Ramos (cell line): ENCODE measurements around the gene IFIT2.
"Not testable (repeated sequence)": the region's sequence is repeated elsewhere in the genome, so short reads cannot be mapped to it uniquely, and the experiment has no call there.

ENCODE experiments used
- in situ Hi-C: fragments of 300-500 bp; cut with MboI; formaldehyde crosslinking; loops from one replicate; pipeline ENCODE4 v1.14.3; 2022; ENCODE audit warnings: low sequenced_read_pairs; ENCODE audit not compliant: unreplicated experiment

The IFIT2 gene

GRCh38 chr10:89305766-89306433, 4.1 kb downstream of the IFIT2 start:
- in situ Hi-C loops, result no loop called here

DNA sequence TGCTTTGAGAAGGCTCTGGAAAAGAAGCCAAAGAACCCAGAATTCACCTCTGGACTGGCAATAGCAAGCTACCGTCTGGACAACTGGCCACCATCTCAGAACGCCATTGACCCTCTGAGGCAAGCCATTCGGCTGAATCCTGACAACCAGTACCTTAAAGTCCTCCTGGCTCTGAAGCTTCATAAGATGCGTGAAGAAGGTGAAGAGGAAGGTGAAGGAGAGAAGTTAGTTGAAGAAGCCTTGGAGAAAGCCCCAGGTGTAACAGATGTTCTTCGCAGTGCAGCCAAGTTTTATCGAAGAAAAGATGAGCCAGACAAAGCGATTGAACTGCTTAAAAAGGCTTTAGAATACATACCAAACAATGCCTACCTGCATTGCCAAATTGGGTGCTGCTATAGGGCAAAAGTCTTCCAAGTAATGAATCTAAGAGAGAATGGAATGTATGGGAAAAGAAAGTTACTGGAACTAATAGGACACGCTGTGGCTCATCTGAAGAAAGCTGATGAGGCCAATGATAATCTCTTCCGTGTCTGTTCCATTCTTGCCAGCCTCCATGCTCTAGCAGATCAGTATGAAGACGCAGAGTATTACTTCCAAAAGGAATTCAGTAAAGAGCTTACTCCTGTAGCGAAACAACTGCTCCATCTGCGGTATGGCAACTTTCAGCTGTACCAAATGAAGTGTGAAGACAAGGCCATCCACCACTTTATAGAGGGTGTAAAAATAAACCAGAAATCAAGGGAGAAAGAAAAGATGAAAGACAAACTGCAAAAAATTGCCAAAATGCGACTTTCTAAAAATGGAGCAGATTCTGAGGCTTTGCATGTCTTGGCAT, 4.8 kb downstream of the IFIT2 start:
- in situ Hi-C loops, result no loop called here

DNA sequence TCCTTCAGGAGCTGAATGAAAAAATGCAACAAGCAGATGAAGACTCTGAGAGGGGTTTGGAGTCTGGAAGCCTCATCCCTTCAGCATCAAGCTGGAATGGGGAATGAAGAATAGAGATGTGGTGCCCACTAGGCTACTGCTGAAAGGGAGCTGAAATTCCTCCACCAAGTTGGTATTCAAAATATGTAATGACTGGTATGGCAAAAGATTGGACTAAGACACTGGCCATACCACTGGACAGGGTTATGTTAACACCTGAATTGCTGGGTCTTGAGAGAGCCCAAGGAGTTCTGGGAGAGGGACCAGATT, 5.4 kb downstream of the IFIT2 start:
- in situ Hi-C loops, result no loop called here

- in situ Hi-C loops, result no loop called here
Measured at GRCh38 chr10:89308266-89308665, 6.4 kb downstream of the IFIT2 start.

GRCh38 chr10:89308736-89309135, 6.9 kb downstream of the IFIT2 start:
- in situ Hi-C loops, result no loop called here

DNA sequence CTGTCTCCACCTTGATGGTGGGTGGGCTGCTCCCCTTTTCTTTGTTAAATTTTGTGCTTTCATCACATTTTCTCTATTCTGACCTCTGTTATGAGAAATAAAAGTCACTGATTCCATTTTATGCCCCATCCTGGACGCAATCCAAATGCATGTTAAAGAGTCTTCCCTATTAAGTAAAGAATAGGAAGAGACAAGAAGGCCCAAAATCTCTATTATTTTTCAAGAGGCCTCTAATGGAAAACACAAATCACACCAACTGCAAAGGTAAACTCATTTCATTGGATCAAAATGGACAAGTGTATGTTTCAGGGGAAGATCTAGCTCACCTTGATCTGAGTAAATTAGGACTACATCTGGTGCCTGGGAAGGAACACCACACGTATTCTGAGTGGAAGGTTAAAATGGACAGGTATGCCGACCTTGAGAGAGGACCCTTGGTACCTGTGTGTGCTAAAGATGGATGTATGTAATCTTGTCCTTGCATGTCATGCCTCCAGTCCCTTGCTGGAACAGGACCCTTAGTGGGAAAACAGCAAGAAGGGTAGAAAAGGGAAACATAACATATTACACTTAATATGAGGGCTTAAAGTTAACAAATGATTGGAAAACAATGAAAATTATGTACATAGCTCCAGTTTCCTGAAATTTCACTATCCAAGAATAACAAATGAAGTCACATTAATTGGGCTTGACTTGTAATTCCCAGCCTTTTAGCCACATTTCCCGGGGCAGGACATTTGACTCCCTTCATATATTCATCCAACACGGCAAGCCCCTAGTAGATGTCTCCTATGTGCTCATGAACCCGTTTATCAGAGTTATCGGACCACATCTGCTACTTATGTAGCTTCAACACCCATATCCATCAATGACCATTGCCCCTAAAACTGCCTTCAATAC, 7.6 kb downstream of the IFIT2 start:
- in situ Hi-C loops, result no loop called here

GRCh38 chr10:89310056-89310893, 8.4 kb downstream of the IFIT2 start:
- in situ Hi-C loops, result no loop called here

DNA sequence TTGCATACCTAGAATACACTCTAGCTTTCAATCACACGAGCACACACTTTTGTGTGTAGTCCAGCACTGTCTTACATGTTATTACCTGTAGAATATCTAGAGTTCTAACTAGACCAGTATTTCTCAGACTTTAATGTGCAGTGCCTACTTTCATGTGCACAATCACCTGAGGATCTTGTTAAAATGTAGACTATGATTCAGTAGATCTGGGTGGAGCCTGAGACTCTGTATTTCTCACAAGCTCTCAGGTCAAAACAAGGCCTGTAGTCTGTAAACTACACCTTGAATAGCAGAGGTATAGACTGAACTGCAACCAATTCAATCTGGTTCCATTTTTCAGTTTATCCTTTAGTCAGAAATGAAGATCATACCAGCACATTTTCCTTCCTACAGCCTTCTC, 11.1 kb downstream of the IFIT2 start:
- in situ Hi-C loops, result no loop called here

GRCh38 chr10:89314676-89315075, 12.8 kb downstream of the IFIT2 start:
- in situ Hi-C loops, result no loop called here

DNA sequence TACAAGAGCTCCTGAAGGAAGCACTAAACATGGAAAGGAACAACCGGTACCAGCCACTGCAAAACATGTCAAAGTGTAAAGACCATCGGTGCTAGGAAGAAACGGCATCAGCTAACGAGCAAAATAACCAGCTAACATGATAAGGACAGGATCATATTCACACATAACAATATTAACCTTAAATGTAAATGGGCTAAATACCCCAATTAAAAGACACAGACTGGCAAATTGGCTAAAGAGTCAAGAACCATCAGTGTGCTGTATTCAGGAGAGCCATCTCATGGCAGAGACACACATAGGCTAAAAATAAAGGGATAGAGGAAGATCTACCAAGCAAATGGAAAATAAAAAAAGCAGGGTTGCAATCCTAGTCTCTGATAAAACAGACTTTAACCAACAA, 16.2 kb downstream of the IFIT2 start:
- in situ Hi-C loops, result not testable (repeated sequence)

DNA sequence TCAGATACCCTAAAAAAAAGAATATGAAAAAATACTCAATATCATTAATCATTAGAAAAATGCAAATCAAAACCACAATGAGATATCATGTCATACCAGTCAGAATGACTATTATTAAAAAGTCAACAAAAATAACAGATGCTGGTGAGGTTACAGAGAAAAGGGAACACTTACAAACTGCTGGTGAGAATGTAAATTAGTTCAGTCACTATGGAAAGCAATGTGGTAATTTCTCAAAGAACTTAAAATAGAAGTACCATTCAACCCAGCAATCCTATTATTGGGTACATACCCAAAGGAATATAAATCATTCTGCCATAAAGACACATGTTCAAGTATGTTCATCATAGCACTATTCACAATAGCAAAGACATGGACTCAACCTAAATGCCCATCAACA, 23.2 kb downstream of the IFIT2 start:
- in situ Hi-C loops, result not testable (repeated sequence)

DNA sequence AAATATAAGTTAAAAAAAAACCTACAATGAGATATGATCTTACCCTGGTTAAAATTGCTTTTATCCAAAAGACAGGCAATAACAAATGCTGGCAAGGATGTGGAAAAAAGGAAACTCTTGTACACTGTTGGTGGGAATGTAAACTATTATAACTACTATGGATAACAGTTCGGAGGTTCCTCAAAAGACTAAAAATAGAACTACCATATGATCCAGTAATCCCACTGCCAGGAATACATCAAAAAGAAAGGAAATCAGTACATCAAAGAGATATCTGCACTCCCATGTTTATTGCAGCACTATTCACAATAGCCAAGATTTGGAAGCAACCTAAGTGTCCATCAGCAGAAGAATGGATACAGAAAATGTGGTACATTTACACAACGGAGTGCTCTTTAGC, 24.0 kb downstream of the IFIT2 start:
- in situ Hi-C loops, result not testable (repeated sequence)

- in situ Hi-C loops, result no loop called here
Measured at GRCh38 chr10:89327803-89328441, 26.1 kb downstream of the IFIT2 start, which contains the start of gene IFIT3. Gene IFIT3, plus strand, starts transcription at chr10:89327997. Its CDS starts 77 bp downstream, at chr10:89328074.

- in situ Hi-C loops, result no loop called here
Measured at GRCh38 chr10:89329151-89329550, 27.3 kb downstream of the IFIT2 start.

DNA sequence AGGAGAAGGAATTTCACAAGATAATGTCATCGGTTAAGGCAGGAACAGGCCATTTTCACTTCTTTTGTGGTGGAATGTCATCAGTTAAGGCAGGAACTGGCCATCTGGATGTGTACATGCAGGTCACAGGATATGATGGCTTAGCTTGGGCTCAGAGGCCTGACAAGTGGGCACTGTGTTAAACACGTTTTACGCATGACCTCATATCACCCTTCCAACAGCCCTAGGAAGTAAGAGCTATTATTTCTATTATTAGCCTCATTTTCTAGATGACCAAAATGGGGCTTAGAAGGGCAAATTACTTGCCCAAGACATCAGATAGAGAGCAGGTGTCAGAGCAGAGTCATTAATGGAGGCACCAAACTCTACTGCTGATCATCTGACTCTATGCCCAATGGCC, 28.2 kb downstream of the IFIT2 start:
- in situ Hi-C loops, result not testable (repeated sequence)

DNA sequence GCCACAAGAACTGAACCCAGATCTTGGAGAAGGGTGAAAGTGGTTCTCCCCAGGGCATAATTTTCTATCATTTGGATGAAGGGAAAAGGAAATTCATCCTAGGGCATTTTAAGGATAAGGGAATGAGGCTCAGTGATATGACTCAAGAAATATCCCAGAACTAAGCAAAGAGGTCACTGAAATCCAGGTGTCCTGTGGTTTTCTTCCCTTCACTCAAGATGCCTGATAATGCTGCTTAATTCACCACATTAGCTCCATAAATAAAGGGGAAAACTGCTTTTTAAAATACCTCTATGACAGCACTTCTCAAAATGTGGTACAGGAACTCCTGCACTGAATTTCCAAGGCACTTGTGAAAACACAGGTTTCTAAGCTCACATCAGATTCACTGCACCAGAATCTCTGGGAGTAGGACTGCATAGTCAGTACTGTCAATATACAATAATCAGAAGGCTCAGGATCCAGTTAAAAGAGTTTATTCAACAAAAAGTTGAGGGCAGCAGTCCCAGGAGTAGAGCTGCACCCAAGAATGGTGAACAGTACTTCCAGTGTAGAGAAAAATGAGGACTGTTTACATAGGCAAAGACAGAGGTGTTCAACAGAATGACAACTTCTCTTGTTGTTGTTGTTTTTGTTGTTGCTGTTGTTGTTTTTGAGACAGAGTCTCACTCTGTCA, 28.8 kb downstream of the IFIT2 start:
- in situ Hi-C loops, result no loop called here

DNA sequence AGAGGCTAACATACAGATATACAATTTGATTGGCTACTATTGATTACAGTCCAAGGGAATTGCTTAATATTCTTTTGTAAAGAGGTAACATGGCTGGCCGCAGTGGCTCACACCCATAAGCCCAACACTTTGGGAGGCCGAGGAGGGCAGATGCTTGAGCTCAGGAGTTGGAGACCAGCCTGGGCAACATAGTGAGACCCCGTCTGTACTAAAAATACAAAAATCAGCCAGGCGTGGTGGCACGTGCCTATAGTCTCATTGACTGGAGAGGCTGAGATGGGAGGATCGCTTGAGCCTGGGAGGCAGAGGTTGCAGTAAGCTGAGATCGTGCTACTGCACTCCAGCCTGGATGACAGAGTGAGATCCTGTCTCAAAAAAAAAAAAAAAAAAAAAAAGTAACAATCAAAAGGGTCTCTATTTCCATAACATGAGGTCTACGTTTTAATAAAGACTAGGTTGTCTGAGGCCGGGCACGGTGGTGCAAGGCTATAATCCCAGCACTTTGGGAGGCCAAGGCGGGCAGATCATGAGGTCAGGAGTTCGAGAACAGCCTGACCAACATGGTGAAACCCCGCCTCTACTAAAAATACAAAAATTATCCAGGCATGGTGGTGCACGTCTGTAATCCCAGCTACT, 29.8 kb downstream of the IFIT2 start:
- in situ Hi-C loops, result not testable (repeated sequence)

DNA sequence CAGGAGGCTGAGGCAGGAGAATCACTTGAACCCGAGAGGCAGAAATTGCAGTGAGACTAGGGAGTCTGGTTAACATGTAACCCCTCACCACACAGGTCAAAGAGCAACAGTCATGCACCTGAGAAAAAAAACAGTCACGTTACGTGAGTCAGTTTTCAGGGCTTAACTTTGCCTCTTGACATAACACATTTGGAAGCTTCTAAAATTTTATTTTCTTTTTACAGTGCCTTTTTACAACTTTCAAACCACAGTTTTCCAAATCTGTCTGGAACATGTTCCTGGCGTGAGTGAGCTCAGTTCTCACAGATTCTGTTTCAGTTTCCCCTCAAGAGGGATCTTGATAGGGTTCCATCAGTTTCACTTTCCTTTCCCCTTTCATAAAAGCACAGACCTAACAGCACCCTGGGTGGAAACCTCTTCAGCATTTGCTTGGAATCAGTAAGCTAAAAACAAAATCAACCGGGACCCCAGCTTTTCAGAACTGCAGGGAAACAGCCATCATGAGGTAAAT, 30.3 kb downstream of the IFIT2 start:
- in situ Hi-C loops, result no loop called here
